ENCODE results near the gene CLIP4.

DNA sequence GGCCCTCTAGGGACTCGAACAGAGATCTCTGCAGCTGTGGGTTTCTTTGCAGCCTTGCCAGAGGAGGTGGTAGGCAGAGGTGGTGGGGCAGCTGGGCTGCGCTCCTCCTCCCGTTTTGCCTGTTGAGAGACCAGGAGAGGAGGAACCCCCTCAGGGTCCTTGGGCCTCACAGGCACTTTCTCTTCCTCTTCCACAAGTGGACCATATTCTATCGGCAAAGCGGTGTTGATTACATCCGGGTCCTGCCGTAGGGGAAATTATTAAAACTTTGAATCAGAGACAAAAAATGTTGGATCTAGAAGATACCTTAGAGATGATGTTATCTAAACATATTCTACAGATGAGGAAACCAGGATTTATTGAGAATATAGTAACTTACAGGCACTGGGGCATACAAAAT lies 78.5 kb downstream of the CLIP4 start:
- TF ChIP-seq FOSL2 (IDR thresholded peaks at IDR 0.05; ENCODE audit: borderline replicate concordance, low read depth) (no peak), EP300 (IDR thresholded peaks at IDR 0.05; ENCODE audit: borderline replicate concordance in 1 of 2, low read depth in 1 of 2, low read length in 1 of 2) (no peak)
- TF ChIP-seq, protein P1, sequence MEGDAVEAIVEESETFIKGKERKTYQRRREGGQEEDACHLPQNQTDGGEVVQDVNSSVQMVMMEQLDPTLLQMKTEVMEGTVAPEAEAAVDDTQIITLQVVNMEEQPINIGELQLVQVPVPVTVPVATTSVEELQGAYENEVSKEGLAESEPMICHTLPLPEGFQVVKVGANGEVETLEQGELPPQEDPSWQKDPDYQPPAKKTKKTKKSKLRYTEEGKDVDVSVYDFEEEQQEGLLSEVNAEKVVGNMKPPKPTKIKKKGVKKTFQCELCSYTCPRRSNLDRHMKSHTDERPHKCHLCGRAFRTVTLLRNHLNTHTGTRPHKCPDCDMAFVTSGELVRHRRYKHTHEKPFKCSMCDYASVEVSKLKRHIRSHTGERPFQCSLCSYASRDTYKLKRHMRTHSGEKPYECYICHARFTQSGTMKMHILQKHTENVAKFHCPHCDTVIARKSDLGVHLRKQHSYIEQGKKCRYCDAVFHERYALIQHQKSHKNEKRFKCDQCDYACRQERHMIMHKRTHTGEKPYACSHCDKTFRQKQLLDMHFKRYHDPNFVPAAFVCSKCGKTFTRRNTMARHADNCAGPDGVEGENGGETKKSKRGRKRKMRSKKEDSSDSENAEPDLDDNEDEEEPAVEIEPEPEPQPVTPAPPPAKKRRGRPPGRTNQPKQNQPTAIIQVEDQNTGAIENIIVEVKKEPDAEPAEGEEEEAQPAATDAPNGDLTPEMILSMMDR (IDR thresholded peaks at IDR 0.05), result no peak

Data from SK-N-SH (cell line).